ENCODE measurements around the gene GRIFIN. TPM values are rescaled to one million over a fixed set of nuclear protein-coding genes. Genes with fewer than 3 reads are reported as not detected.

GRIFIN gene
- total and polyA plus RNA-seq, 9 of the 15 experiments (the other 6 are each of a cell fraction or from before 2014, with no cell fraction given) = not detected

- H3K27ac ChIP-seq (ENCODE audit: extremely low read depth, low read depth, low read length) = no peak within 1 kb of the TSS
- peaks cover 0 to 76% of the 10 kb centered on the region in 2 experiments for H3K4me1 ChIP-seq (replicated peaks in 1 of 2; ENCODE audit: control insufficient read depth in 2 of 2, insufficient read depth in 2 of 2, low read length in 2 of 2)
- peak within 1 kb of the TSS; percentile 34 for H3K4me3 ChIP-seq
- H4K20me1 ChIP-seq (replicated peaks; ENCODE audit: control insufficient read depth, insufficient read depth, low read length) = peaks cover 4% of the 10 kb centered on the region
- 3% methylated on average over 14 of the region's 95 CpGs for WGBS (ENCODE audit: insufficient coverage, low coverage, missing lambda C conversion rate)
- peak within 1 kb of the TSS; percentile 80 for H2AFZ ChIP-seq (ENCODE audit: low read depth, low read length)
- H3K9ac ChIP-seq (ENCODE audit: insufficient read depth in 1 of 2, low read depth in 2 of 2, low read length in 2 of 2) = peak within 1 kb of the TSS in 1 of 2 experiments; percentile 89; a peak in 2 of 4 replicates
- peak within 1 kb of the TSS; percentile 68 for H3K4me2 ChIP-seq (ENCODE audit: insufficient read depth, low read length)
- FAIRE-seq = peak; percentile 48
- in situ Hi-C loops (cut with MboI) (no loop called here), intact Hi-C loops (cut with micrococcal nuclease) (no loop called here)
- no peaks in the 10 kb centered on the region for H3K9me3 ChIP-seq (replicated peaks; ENCODE audit: control insufficient read depth, insufficient read depth, low read depth, low read length)
- no peaks in the 10 kb centered on the region for H3K9me1 ChIP-seq (ENCODE audit: control insufficient read depth, insufficient read depth, low read length)
- DNase-seq (ENCODE audit: extremely low read depth in 1 of 4, low spot score in 3 of 4) = peak; percentile 93 to 99 (median 98)
- POLR2A ChIA-PET = no interaction called here
- peak; percentile 96 for ATAC-seq
- peaks cover 0 to 30% of the 10 kb centered on the region in 2 experiments; a peak in 2 of 5 replicates for H3K27me3 ChIP-seq (ENCODE audit: control insufficient read depth in 2 of 2, insufficient read depth in 2 of 2, low read length in 2 of 2)
- H3K79me2 ChIP-seq (ENCODE audit: control insufficient read depth, insufficient read depth, low read length) = no peaks in the 10 kb centered on the region
- H3K36me3 ChIP-seq (ENCODE audit: control insufficient read depth, insufficient read depth, low read length) = no peaks in the 10 kb centered on the region
- CTCF ChIA-PET (ENCODE audit: low intra/inter-chr PET ratio) = no interaction called here
- BruUV-seq (replicated peaks) = no TSS peak
- TF ChIP-seq ELF4 (CRISPR knock-in tag; IDR thresholded peaks at IDR 0.05) = no peak
- no peak for TF ChIP-seq POLR2A (conservative IDR thresholded peaks at IDR 0.05)
- no peak for TF ChIP-seq SRSF7 (optimal IDR thresholded peaks at IDR 0.05; ENCODE audit: low read depth, low read length)
- no peak for TF ChIP-seq MLX (CRISPR knock-in tag; conservative IDR thresholded peaks at IDR 0.05)
- TF ChIP-seq ZNF23 (CRISPR knock-in tag; IDR thresholded peaks at IDR 0.05) = no peak
- TF ChIP-seq MAX (CRISPR knock-in tag; IDR thresholded peaks at IDR 0.05) = peak; percentile 65
- TF ChIP-seq MTF1 (CRISPR knock-in tag; IDR thresholded peaks at IDR 0.05; ENCODE audit: borderline replicate concordance) = no peak
- TF ChIP-seq TAF7 (tag; IDR thresholded peaks at IDR 0.05) = no peak
- TF ChIP-seq TAL1 (IDR thresholded peaks at IDR 0.05) = no peak
- TF ChIP-seq ZNF785 (CRISPR knock-in tag; IDR thresholded peaks at IDR 0.05) = no peak
- TF ChIP-seq ZSCAN32 (CRISPR knock-in tag; IDR thresholded peaks at IDR 0.05) = no peak
- TF ChIP-seq ZNF280B (CRISPR knock-in tag; IDR thresholded peaks at IDR 0.05) = no peak
- TF ChIP-seq ERF (CRISPR knock-in tag; IDR thresholded peaks at IDR 0.05) = no peak
- peak in 2 of 3 experiments; percentile 1 to 21 for TF ChIP-seq YY1 (IDR thresholded peaks at IDR 0.05; ENCODE audit: borderline replicate concordance in 1 of 3, control insufficient read depth in 1 of 3, extremely low read depth in 1 of 3, insufficient read depth in 3 of 3, insufficient read length in 1 of 3, insufficient replicate concordance in 2 of 3, low read depth in 1 of 3, low read length in 2 of 3)
- no peak for TF ChIP-seq ZNF347 (CRISPR knock-in tag; IDR thresholded peaks at IDR 0.05; ENCODE audit: low read depth)
- no peak for TF ChIP-seq ADNP (tag; IDR thresholded peaks at IDR 0.05)
Observed at GRCh38 chr7:2519119-2519930, 43.1 kb upstream of the GRIFIN start, which contains the start of gene LFNG. Gene LFNG, plus strand, starts transcription at chr7:2519774. Its CDS starts 88 bp downstream, at chr7:2519862.
